GM12878 (cell line): ENCODE data around the gene FAM78A. TPM values are rescaled to one million over a fixed set of nuclear protein-coding genes. Genes with fewer than 3 reads are reported as not detected.

Source experiments
- ATAC-seq: fragments of 200-7000 bp; cut with Tn5 transposase; 3 replicates; pipeline ENCODE4 v1.9.1; 2020; ENCODE audit warnings: mild to moderate bottlenecking, moderate library complexity
- BruUV-seq: library from RNA; stranded (reverse); fragments of 400-500 nt; replicated peaks from 2 replicates; lab custom pipeline; 2021; lab: Mats Ljungman, UMichigan
- CTCF ChIA-PET: fragments of 300-600 bp; sonication (Branson Sonifier 250); formaldehyde crosslinking; extraction: SDS; loops from one replicate; lab custom pipeline; 2021; ENCODE audit warnings: inconsistent platforms; lab: Yijun Ruan, JAX
- POLR2A ChIA-PET: fragments of 350-600 bp; formaldehyde crosslinking; extraction: SDS; loops from one replicate; lab custom pipeline; 2021; ENCODE audit warnings: inconsistent platforms; lab: Charles Lee
- RAD21 ChIA-PET: fragments of 300-600 bp; sonication (Branson Sonifier 250); formaldehyde crosslinking; loops from one replicate; lab custom pipeline; 2023; ENCODE audit warnings: antibody characterized with exemption; ENCODE audit not compliant: unreplicated experiment; lab: Charles Lee
- SMC1A ChIA-PET: fragments of 300-600 bp; sonication (Branson Sonifier 250); formaldehyde crosslinking; loops from one replicate; lab custom pipeline; 2023; ENCODE audit not compliant: unreplicated experiment, uncharacterized antibody; lab: Charles Lee
- DNase-seq: peaks from one replicate; pipeline ENCODE4 v3.0.0-alpha.2; 2011; ENCODE audit warnings: low read depth, low spot score
- FAIRE-seq: peaks from 3 replicates; lab custom pipeline; 2011; peaks lifted over from hg19 to GRCh38; lab: Jason Lieb, UNC
- H2AFZ ChIP-seq: 2 replicates; pipeline ENCODE4 v1.6.0; 2011; ENCODE audit warnings: low read depth, low read length, control low read depth; ENCODE audit not compliant: control insufficient read depth
- H3K27ac ChIP-seq: 2 replicates; pipeline ENCODE4 v1.5.1; 2011; ENCODE audit warnings: control low read depth; ENCODE audit not compliant: control insufficient read depth, insufficient read depth
- H3K27me3 ChIP-seq, 2 experiments: replicated peaks in 1 of 2; 2 replicates each; pipeline versions ENCODE4 v1.6.0 to v1.6.1; 2011; ENCODE audit warnings: low read length in 1 of 2; ENCODE audit not compliant: control insufficient read depth in 2 of 2, insufficient read depth in 2 of 2
- H3K36me3 ChIP-seq, 2 experiments: 2 replicates each; pipeline ENCODE4 v1.5.1; 2011; ENCODE audit warnings: low read length in 1 of 2; ENCODE audit not compliant: control insufficient read depth in 2 of 2, insufficient read depth in 2 of 2
- H3K4me1 ChIP-seq: 2 replicates; pipeline ENCODE4 v1.6.1; 2011; ENCODE audit warnings: mild to moderate bottlenecking, low read length, moderate library complexity, mixed read lengths; ENCODE audit not compliant: control insufficient read depth, insufficient read depth
- H3K4me2 ChIP-seq: 2 replicates; pipeline ENCODE4 v1.6.0; 2011; ENCODE audit warnings: control low read depth; ENCODE audit not compliant: control insufficient read depth, insufficient read depth
- H3K4me3 ChIP-seq: fragments of 200-600 bp; sonication (generic); 2 replicates; pipeline ENCODE4 v1.5.1; 2016
- H3K79me2 ChIP-seq: 2 replicates; pipeline ENCODE4 v1.6.0; 2011; ENCODE audit warnings: low read length; ENCODE audit not compliant: control insufficient read depth, insufficient read depth
- H3K9ac ChIP-seq: 2 replicates; pipeline ENCODE4 v1.8.0; 2011; ENCODE audit warnings: low read length, control low read depth, mixed read lengths; ENCODE audit not compliant: control insufficient read depth, insufficient read depth
- H3K9me3 ChIP-seq: replicated peaks from 3 replicates; pipeline ENCODE4 v1.5.1; 2011; ENCODE audit warnings: mild to moderate bottlenecking, low read length; ENCODE audit not compliant: control insufficient read depth, insufficient read depth
- H4K20me1 ChIP-seq: 2 replicates; pipeline ENCODE4 v1.6.0; 2011; ENCODE audit not compliant: control insufficient read depth, insufficient read depth
- CHD1 ChIP-seq: IDR thresholded peaks from 2 replicates; pipeline ENCODE4 v1.6.1; 2012; ENCODE audit warnings: low read depth, low read length, improper control_type of control experiment
- CREM ChIP-seq: IDR thresholded peaks from 2 replicates; pipeline ENCODE4 v1.6.1; 2014; ENCODE audit warnings: antibody characterized with exemption, low read depth
- E4F1 ChIP-seq: fragments of 450-650 bp; IDR thresholded peaks from 2 replicates; pipeline ENCODE4 v1.6.1; 2018; ENCODE audit warnings: borderline replicate concordance, mild to moderate bottlenecking; ENCODE audit not compliant: partially characterized antibody
- IKZF2 ChIP-seq, 2 experiments: fragments of 450-650 bp; IDR thresholded peaks; 2 replicates each; pipeline ENCODE4 v1.6.1; 2017; ENCODE audit warnings: mild to moderate bottlenecking in 2 of 2, moderate library complexity in 2 of 2
- LARP7 ChIP-seq: fragments of 450-650 bp; IDR thresholded peaks from 2 replicates; pipeline ENCODE4 v1.6.1; 2017; ENCODE audit warnings: mild to moderate bottlenecking
- MYB ChIP-seq: fragments of 150-350 bp; IDR thresholded peaks from 2 replicates; pipeline ENCODE4 v1.6.1; 2014; ENCODE audit warnings: mild to moderate bottlenecking, low read depth, low read length, borderline replicate concordance
- NFIC ChIP-seq: IDR thresholded peaks from 2 replicates; pipeline ENCODE4 v1.6.1; 2012; ENCODE audit warnings: low read depth, mild to moderate bottlenecking, inconsistent platforms, low read length, moderate library complexity
- POLR2A ChIP-seq: IDR thresholded peaks from 2 replicates; pipeline ENCODE4 v1.6.1; 2011; ENCODE audit warnings: low read depth, mild to moderate bottlenecking, low read length
- POU2F2 ChIP-seq: IDR thresholded peaks from 3 replicates; pipeline ENCODE4 v1.6.1; 2011; ENCODE audit warnings: low read depth, mild to moderate bottlenecking, low read length, borderline replicate concordance
- STAT1 ChIP-seq: fragments of 450-650 bp; conservative IDR thresholded peaks from 2 replicates; pipeline ENCODE4 v1.6.1; 2014; ENCODE audit warnings: antibody characterized with exemption, mild to moderate bottlenecking
- WGBS: methylation state at CpG from one replicate; pipeline ENCODE4 v1.1.6; 2016; ENCODE audit warnings: low lambda C conversion rate; ENCODE audit not compliant: insufficient replicate concordance, insufficient coverage; ENCODE audit errors: missing lambda C conversion rate; 5-methylcytosine and 5-hydroxymethylcytosine counted together
- in situ Hi-C: fragments of 300-500 bp; cut with MboI; formaldehyde crosslinking; loops from 9 replicates; pipeline ENCODE4 v1.14.3; 2018; ENCODE audit warnings: mixed read lengths
- intact Hi-C: fragments of 100-400 bp; cut with micrococcal nuclease; formaldehyde crosslinking; loops from one replicate; pipeline ENCODE4 v1.14.2; 2022; ENCODE audit not compliant: unreplicated experiment
- polyA plus RNA-seq, 11 experiments: library from polyadenylated mRNA; depleted of rRNA in 4 of 11; unstranded in 6 of 11; stranded (reverse) in 5 of 11; fragments of >200 nt; fragmentation: Nextera tagmentation in 4 of 11; fragmentation: Illumina TruSeq in 1 of 11; extraction: Ambion mirVana in 4 of 11; extraction: Trizol in 1 of 11; gene quantifications; 1 replicate in 1 of 11; 2 replicates in 10 of 11; pipeline versions ENCODE4 v1.2.1 to v1.2.3, GENCODE V29; 2011 to 2016; ENCODE audit warnings: inconsistent platforms in 2 of 11, missing spikeins in 2 of 11, low read depth in 1 of 11
- total RNA-seq, 4 experiments: library from RNA; depleted of rRNA in 3 of 4; stranded (reverse); fragments of >200 nt in 3 of 4; fragmentation: Illumina TruSeq in 1 of 4; extraction: Trizol in 1 of 4; gene quantifications; 2 replicates each; pipeline versions ENCODE4 v1.2.1 to v1.2.3, GENCODE V29; 2013 to 2021
- TF ChIP-seq, protein P1 (sequence below): fragments of 450-650 bp; IDR thresholded peaks from 2 replicates; pipeline ENCODE4 v1.6.1; 2016; ENCODE audit warnings: mild to moderate bottlenecking, moderate library complexity, borderline replicate concordance
- TF ChIP-seq, protein P2 (sequence below): fragments of 450-650 bp; IDR thresholded peaks from 2 replicates; pipeline ENCODE4 v1.6.1; 2018; ENCODE audit warnings: mild to moderate bottlenecking, low read depth, moderate library complexity; ENCODE audit not compliant: partially characterized antibody

The FAM78A gene
- total and polyA plus RNA-seq, 10 of the 15 experiments (the other 5 are each of a cell fraction or from before 2014, with no cell fraction given): 0.18 to 32.5 (median 12.2) TPM

DNA sequence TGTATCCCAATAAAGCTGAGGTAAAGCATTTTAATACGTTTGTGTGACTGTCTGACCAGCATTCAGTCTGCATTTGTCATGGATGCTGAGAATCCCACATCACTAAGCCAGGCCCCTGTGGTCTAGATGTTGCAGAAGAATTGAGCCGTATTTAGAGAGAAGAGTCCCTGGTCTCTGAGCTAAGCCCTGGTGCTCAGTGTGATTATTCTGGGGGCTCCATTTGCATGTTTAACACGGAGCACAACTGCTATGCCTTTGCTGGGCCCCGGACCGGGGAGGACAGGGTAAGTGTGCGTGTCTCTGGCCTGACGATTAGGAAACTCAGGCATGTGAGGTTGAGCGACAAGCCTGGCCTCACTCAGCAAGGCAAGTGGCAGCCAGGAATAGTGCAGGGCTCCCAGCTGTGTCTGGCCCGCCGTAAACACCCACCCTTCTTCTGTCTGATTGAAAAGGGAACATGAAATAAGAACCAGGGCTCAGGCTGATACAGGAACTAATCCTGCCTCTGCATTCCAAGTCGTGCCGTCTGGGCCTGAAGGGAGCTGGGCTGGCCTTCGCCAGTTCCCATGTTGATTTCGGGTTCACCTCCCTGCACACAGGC is 22.3 kb downstream of the FAM78A start (continued):
- TF ChIP-seq E4F1 (no peak), IKZF2 (IDR thresholded peaks at IDR 0.05) (no peak; a peak in 1 of 4 replicates), CHD1 (no peak), POU2F2 (peak; percentile 65; the same call in 1 of the 3 replicates)

GRCh38 chr9:131252120-131252519 is 24.2 kb downstream of the FAM78A start:
- intact Hi-C loops (loop anchor here (1.0 to 2.0 kb wide), 3 partner anchors 13 to 24 kb away; partner anchors contain the start of gene FAM78A), in situ Hi-C loops (loop anchor here (25.0 kb wide), 2 partner anchors 1415 to 1885 kb away; partner anchors contain the start of genes C9orf78 and USP20)
- Histone ChIP-seq H4K20me1 (no peaks in the 10 kb centered on the region), H3K9me3 (no peaks in the 10 kb centered on the region), H3K27me3 (no peaks in the 10 kb centered on the region), H3K9ac (peak overlapping the region; percentile 84), H3K4me2 (peak overlapping the region; percentile 98), H3K27ac (peak overlapping the region; percentile 78), H3K4me1 (peaks cover 48% of the 10 kb centered on the region), H3K36me3 (no peaks in the 10 kb centered on the region), H3K79me2 (peaks cover 8% of the 10 kb centered on the region), H2AFZ (peak overlapping the region; percentile 74), H3K4me3 (peak overlapping the region; percentile 73)
- ATAC-seq (no peak), FAIRE-seq (no peak), DNase-seq (no peak)
- RAD21 ChIA-PET: interaction anchor here (0.9 to 9.6 kb wide), 3 partner anchors 11 to 72 kb away, joined by 5 to 181 read pairs (median 9); partner anchors contain the start of gene FAM78A
- CTCF ChIA-PET: interaction anchor here (0.9 to 11.0 kb wide), 9 partner anchors 11 to 85 kb away, joined by 3 to 151 read pairs (median 6); partner anchors contain the start of gene FAM78A
- TSS peak; percentile 39 for BruUV-seq
- POLR2A ChIA-PET: interaction anchor here (0.5 to 13.4 kb wide), 8 partner anchors 9 to 281 kb away, joined by 3 to 267 read pairs (median 4); partner anchors contain the start of gene FAM78A
- 46% methylated on average over 22 of the region's 23 CpGs for WGBS
- SMC1A ChIA-PET: interaction anchor here (0.6 to 7.8 kb wide), 7 partner anchors 14 to 120 kb away, joined by 3 to 154 read pairs (median 5); partner anchors contain the start of gene FAM78A
- TF ChIP-seq, protein P1, sequence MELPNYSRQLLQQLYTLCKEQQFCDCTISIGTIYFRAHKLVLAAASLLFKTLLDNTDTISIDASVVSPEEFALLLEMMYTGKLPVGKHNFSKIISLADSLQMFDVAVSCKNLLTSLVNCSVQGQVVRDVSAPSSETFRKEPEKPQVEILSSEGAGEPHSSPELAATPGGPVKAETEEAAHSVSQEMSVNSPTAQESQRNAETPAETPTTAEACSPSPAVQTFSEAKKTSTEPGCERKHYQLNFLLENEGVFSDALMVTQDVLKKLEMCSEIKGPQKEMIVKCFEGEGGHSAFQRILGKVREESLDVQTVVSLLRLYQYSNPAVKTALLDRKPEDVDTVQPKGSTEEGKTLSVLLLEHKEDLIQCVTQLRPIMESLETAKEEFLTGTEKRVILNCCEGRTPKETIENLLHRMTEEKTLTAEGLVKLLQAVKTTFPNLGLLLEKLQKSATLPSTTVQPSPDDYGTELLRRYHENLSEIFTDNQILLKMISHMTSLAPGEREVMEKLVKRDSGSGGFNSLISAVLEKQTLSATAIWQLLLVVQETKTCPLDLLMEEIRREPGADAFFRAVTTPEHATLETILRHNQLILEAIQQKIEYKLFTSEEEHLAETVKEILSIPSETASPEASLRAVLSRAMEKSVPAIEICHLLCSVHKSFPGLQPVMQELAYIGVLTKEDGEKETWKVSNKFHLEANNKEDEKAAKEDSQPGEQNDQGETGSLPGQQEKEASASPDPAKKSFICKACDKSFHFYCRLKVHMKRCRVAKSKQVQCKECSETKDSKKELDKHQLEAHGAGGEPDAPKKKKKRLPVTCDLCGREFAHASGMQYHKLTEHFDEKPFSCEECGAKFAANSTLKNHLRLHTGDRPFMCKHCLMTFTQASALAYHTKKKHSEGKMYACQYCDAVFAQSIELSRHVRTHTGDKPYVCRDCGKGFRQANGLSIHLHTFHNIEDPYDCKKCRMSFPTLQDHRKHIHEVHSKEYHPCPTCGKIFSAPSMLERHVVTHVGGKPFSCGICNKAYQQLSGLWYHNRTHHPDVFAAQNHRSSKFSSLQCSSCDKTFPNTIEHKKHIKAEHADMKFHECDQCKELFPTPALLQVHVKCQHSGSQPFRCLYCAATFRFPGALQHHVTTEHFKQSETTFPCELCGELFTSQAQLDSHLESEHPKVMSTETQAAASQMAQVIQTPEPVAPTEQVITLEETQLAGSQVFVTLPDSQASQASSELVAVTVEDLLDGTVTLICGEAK: no peak
- no peak for TF ChIP-seq POLR2A
- TF ChIP-seq NFIC: no peak
- TF ChIP-seq STAT1: 0 out of 2 replicates have a peak, but pooled peaks have one; percentile 15
- TF ChIP-seq, protein P2, sequence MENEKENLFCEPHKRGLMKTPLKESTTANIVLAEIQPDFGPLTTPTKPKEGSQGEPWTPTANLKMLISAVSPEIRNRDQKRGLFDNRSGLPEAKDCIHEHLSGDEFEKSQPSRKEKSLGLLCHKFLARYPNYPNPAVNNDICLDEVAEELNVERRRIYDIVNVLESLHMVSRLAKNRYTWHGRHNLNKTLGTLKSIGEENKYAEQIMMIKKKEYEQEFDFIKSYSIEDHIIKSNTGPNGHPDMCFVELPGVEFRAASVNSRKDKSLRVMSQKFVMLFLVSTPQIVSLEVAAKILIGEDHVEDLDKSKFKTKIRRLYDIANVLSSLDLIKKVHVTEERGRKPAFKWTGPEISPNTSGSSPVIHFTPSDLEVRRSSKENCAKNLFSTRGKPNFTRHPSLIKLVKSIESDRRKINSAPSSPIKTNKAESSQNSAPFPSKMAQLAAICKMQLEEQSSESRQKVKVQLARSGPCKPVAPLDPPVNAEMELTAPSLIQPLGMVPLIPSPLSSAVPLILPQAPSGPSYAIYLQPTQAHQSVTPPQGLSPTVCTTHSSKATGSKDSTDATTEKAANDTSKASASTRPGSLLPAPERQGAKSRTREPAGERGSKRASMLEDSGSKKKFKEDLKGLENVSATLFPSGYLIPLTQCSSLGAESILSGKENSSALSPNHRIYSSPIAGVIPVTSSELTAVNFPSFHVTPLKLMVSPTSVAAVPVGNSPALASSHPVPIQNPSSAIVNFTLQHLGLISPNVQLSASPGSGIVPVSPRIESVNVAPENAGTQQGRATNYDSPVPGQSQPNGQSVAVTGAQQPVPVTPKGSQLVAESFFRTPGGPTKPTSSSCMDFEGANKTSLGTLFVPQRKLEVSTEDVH: no peak
- no peak for TF ChIP-seq MYB
- TF ChIP-seq LARP7: 0 out of 2 replicates have a peak, but pooled peaks have one; percentile 48
- TF ChIP-seq CREM: no peak
